IMR-90 (cell line): Measurements from ENCODE around the gene GNG7.
"Not testable (repeated sequence)": the region's sequence is repeated elsewhere in the genome, so short reads cannot be mapped to it uniquely, and the experiment has no call there.

Experiments used
- BHLHE40 ChIP-seq: fragments of 150-350 bp; IDR thresholded peaks from 2 replicates; pipeline ENCODE4 v1.6.1; 2016; ENCODE audit warnings: mild to moderate bottlenecking, low read depth, low read length
- MAZ ChIP-seq: IDR thresholded peaks from 2 replicates; pipeline ENCODE4 v1.6.1; 2012; ENCODE audit warnings: low read depth, mild to moderate bottlenecking, low read length, improper control_type of control experiment, moderate library complexity, borderline replicate concordance
- MXI1 ChIP-seq: IDR thresholded peaks from 2 replicates; pipeline ENCODE4 v1.6.1; 2012; ENCODE audit warnings: low read depth, mild to moderate bottlenecking, low read length, moderate library complexity, borderline replicate concordance
- POLR2A ChIP-seq: IDR thresholded peaks from 2 replicates; pipeline ENCODE4 v1.6.1; 2012; ENCODE audit warnings: mild to moderate bottlenecking, low read depth, low read length
- RCOR1 ChIP-seq: IDR thresholded peaks from 2 replicates; pipeline ENCODE4 v1.6.1; 2012; ENCODE audit warnings: mild to moderate bottlenecking, low read length, improper control_type of control experiment; ENCODE audit not compliant: insufficient replicate concordance
- RFX5 ChIP-seq: IDR thresholded peaks from 2 replicates; pipeline ENCODE4 v1.8.0; 2012; ENCODE audit warnings: low read depth, mild to moderate bottlenecking, low read length, moderate library complexity
- SMC3 ChIP-seq: fragments of 150-350 bp; IDR thresholded peaks from 2 replicates; pipeline ENCODE4 v1.6.1; 2016; ENCODE audit warnings: low read depth, mild to moderate bottlenecking, antibody characterized with exemption, low read length, moderate library complexity
- TF ChIP-seq, protein P1 (sequence below): conservative IDR thresholded peaks from 2 replicates; pipeline ENCODE4 v1.5.1; 2012; ENCODE audit warnings: mild to moderate bottlenecking, low read depth, low read length, improper control_type of control experiment

- TF ChIP-seq POLR2A, RFX5, MXI1, SMC3, RCOR1, MAZ, BHLHE40: not testable (repeated sequence)
- TF ChIP-seq, protein P1, sequence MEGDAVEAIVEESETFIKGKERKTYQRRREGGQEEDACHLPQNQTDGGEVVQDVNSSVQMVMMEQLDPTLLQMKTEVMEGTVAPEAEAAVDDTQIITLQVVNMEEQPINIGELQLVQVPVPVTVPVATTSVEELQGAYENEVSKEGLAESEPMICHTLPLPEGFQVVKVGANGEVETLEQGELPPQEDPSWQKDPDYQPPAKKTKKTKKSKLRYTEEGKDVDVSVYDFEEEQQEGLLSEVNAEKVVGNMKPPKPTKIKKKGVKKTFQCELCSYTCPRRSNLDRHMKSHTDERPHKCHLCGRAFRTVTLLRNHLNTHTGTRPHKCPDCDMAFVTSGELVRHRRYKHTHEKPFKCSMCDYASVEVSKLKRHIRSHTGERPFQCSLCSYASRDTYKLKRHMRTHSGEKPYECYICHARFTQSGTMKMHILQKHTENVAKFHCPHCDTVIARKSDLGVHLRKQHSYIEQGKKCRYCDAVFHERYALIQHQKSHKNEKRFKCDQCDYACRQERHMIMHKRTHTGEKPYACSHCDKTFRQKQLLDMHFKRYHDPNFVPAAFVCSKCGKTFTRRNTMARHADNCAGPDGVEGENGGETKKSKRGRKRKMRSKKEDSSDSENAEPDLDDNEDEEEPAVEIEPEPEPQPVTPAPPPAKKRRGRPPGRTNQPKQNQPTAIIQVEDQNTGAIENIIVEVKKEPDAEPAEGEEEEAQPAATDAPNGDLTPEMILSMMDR, result not testable (repeated sequence)
Measured at GRCh38 chr19:2622371-2622961, 80.0 kb downstream of the GNG7 start.
